CD8-positive, alpha-beta memory T cell (primary cell): ENCODE data around the gene C6orf47. TPM values are rescaled to one million over a fixed set of nuclear protein-coding genes. Genes with fewer than 3 reads are reported as not detected.

Experiments used
- CTCF ChIA-PET: fragments of 350-600 bp; sonication (Branson Sonifier 250); formaldehyde crosslinking; loops from one replicate; lab custom pipeline; 2021; ENCODE audit warnings: antibody characterized with exemption; lab: Charles Lee
- POLR2A ChIA-PET: fragments of 350-600 bp; sonication (Branson Sonifier 250); formaldehyde crosslinking; loops from one replicate; lab custom pipeline; 2021; ENCODE audit warnings: antibody characterized with exemption; lab: Charles Lee
- DNase-seq, 5 donors: peaks; one replicate each; pipeline versions ENCODE4 v3.0.0 to v3.0.0-alpha.2; 2020 to 2022; ENCODE audit warnings: mixed read lengths in 1 of 5
- H3K27ac ChIP-seq: one replicate; pipeline ENCODE4 v1.7.0; 2013; ENCODE audit warnings: low read depth, mild to moderate bottlenecking, low read length, moderate library complexity
- H3K27me3 ChIP-seq: 2 replicates; pipeline ENCODE4 v1.7.0; 2013; ENCODE audit warnings: low read length, mild to moderate bottlenecking; ENCODE audit not compliant: insufficient read depth, poor library complexity, severe bottlenecking
- H3K36me3 ChIP-seq: 2 replicates; pipeline ENCODE4 v1.7.0; 2013; ENCODE audit warnings: mild to moderate bottlenecking, low read length, moderate library complexity; ENCODE audit not compliant: insufficient read depth
- H3K4me1 ChIP-seq: 2 replicates; pipeline ENCODE4 v1.7.0; 2013; ENCODE audit warnings: mild to moderate bottlenecking, low read length, moderate library complexity; ENCODE audit not compliant: insufficient read depth
- H3K4me3 ChIP-seq: 2 replicates; pipeline ENCODE4 v1.7.0; 2013; ENCODE audit warnings: mild to moderate bottlenecking, low read length
- H3K9me3 ChIP-seq: 2 replicates; pipeline ENCODE4 v1.7.0; 2013; ENCODE audit warnings: mild to moderate bottlenecking, low read length
- H3K27ac Mint-ChIP-seq, 8 donors: one replicate each; pipeline ENCODE4 v1.8.0; 2020 to 2021; ENCODE audit warnings: mixed read lengths in 8 of 8, mild to moderate bottlenecking in 6 of 8, inconsistent platforms in 3 of 8, moderate library complexity in 3 of 8
- H3K27me3 Mint-ChIP-seq, 2 donors: one replicate each; pipeline ENCODE4 v1.8.0; 2020 to 2021; ENCODE audit warnings: mixed read lengths in 2 of 2, mild to moderate bottlenecking in 1 of 2, moderate library complexity in 1 of 2
- H3K36me3 Mint-ChIP-seq, 3 donors: one replicate each; pipeline ENCODE4 v1.8.0; 2020 to 2021; ENCODE audit warnings: mixed read lengths in 3 of 3, inconsistent platforms in 1 of 3, mild to moderate bottlenecking in 1 of 3
- H3K4me1 Mint-ChIP-seq, 3 donors: one replicate each; pipeline ENCODE4 v1.8.0; 2020 to 2021; ENCODE audit warnings: mixed read lengths in 3 of 3, inconsistent platforms in 1 of 3, mild to moderate bottlenecking in 1 of 3
- H3K4me3 Mint-ChIP-seq, 7 donors: one replicate each; pipeline ENCODE4 v1.8.0; 2020 to 2021; ENCODE audit warnings: mixed read lengths in 7 of 7, mild to moderate bottlenecking in 6 of 7, moderate library complexity in 4 of 7, inconsistent platforms in 2 of 7
- H3K9me3 Mint-ChIP-seq, 5 donors: one replicate each; pipeline ENCODE4 v1.8.0; 2020 to 2022; ENCODE audit warnings: mixed read lengths in 5 of 5, mild to moderate bottlenecking in 3 of 5, moderate library complexity in 2 of 5, inconsistent platforms in 1 of 5
- polyA plus RNA-seq: library from polyadenylated mRNA; unstranded; fragments of 300-500 nt; fragmentation: Illumina TruSeq; gene quantifications from one replicate; pipeline ENCODE4 v1.2.3, GENCODE V29; 2021
- total RNA-seq, 2 experiments: library from RNA; stranded (reverse); gene quantifications; one replicate each; pipeline ENCODE4 v1.2.3, GENCODE V29; 2021

Gene C6orf47
- total and polyA plus RNA-seq, 3 experiments from 2014 or later: 19.5 to 37.0 (median 20.0) TPM

DNA sequence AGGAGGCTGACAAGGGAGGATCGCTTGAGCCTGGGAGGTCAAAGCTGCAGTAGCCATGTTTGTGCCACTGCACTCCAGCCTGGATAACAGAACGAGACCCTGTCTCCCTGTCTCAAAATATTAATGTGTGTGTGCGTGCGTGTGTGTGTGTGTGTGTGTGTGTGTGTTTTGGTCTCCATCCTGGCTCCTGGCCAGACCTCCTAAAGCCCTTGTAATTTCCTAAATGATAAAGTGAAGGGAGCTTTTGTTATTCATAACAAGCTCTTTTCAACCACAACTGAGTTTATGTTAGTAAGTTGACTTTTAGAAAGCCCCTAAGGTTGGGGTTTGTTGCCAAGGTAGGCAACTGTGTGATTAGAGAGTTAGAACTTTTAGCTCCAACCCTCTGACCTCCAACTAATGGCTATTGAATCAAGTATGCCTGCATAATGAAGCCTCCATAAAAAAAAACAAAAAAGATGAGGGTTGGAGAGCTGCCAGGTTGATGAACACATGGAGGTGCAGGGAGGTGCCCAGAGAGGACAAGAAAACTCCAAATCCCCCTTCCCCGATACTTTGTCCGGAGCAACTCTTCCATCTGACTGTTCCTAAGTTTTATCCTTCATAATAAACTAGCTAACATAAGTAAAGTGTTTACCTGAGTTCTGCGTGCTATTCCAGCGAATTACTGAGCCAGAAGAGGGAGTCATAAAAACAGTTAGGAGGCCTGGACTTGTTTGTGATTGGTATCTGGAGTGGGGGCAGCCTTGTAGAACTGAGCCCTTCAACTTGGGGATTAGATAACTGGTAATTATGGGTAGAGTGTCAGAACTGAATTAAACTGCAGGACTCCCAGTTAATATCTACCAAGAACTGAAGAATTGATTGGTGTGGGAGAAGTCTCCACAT, 50.8 kb downstream of the C6orf47 start:
- no peak overlapping the region for H3K4me3 ChIP-seq
- Mint-ChIP-seq H3K27me3 (no peaks in the 10 kb centered on the region), H3K4me3 (no peak overlapping the region), H3K27ac (peak overlapping the region in 1 of 8 donors; percentile 46), H3K36me3 (peaks cover 0 to 1% (median 0%) of the 10 kb centered on the region in 3 donors), H3K4me1 (peaks cover 2 to 3% (median 3%) of the 10 kb centered on the region in 3 donors), H3K9me3 (no peaks in the 10 kb centered on the region)
- no peak overlapping the region for H3K27ac ChIP-seq
- POLR2A ChIA-PET: interaction anchor here (0.7 kb wide), 1 partner anchor 9 kb away, joined by 4 read pairs; no protein-coding TSS in a partner anchor
- H3K36me3 ChIP-seq: no peaks in the 10 kb centered on the region
- CTCF ChIA-PET: interaction anchor here (1.0 to 2.1 kb wide), 3 partner anchors 11 to 58 kb away, joined by 4 to 15 read pairs (median 8); partner anchors contain the start of gene C6orf47
- no peaks in the 10 kb centered on the region for H3K9me3 ChIP-seq
- no peaks in the 10 kb centered on the region for H3K27me3 ChIP-seq
- DNase-seq: no peak
- H3K4me1 ChIP-seq: peaks cover 2% of the 10 kb centered on the region

Other genes with a start within 250 kb of the C6orf47 start
Only the 30 nearest of the 37 such genes appear.
- gene MCCD1, start 131.8 kb downstream of the C6orf47 start, total RNA-seq: not detected
- gene MCCD1, start 131.8 kb downstream of the C6orf47 start, polyA plus RNA-seq: not detected
- gene DDX39B, start 118.8 kb downstream of the C6orf47 start, total RNA-seq: 100 to 1,000 TPM; 643 to 658 TPM
- 85.7 TPM for gene DDX39B, start 118.8 kb downstream of the C6orf47 start, polyA plus RNA-seq
- 1 to 10 TPM in 1 of 2 experiments, under 1 TPM in 1; 0.94 to 2.0 TPM for gene ATP6V1G2, start 114.2 kb downstream of the C6orf47 start, total RNA-seq
- 1.4 TPM for gene ATP6V1G2, start 114.2 kb downstream of the C6orf47 start, polyA plus RNA-seq
- 10 to 100 TPM; 13.5 to 13.8 TPM for gene NFKBIL1, start 113.2 kb downstream of the C6orf47 start, total RNA-seq
- 6.9 TPM for gene NFKBIL1, start 113.2 kb downstream of the C6orf47 start, polyA plus RNA-seq
- 100 to 1,000 TPM; 839 to 854 TPM for gene LTA, start 88.5 kb downstream of the C6orf47 start, total RNA-seq
- 23.3 TPM for gene LTA, start 88.5 kb downstream of the C6orf47 start, polyA plus RNA-seq
- 100 to 1,000 TPM; 207 to 215 TPM for gene TNF, start 85.2 kb downstream of the C6orf47 start, total RNA-seq
- 7.9 TPM for gene TNF, start 85.2 kb downstream of the C6orf47 start, polyA plus RNA-seq
- gene LTB, start 78.4 kb downstream of the C6orf47 start, total RNA-seq: 100 to 1,000 TPM; 196 to 206 TPM
- gene LTB, start 78.4 kb downstream of the C6orf47 start, polyA plus RNA-seq: 1,182 TPM
- 10 to 100 TPM; 22.0 to 22.4 TPM for gene LST1, start 74.5 kb downstream of the C6orf47 start, total RNA-seq
- gene LST1, start 74.5 kb downstream of the C6orf47 start, polyA plus RNA-seq: 49.6 TPM
- gene NCR3, start 67.8 kb downstream of the C6orf47 start, total RNA-seq: 10 to 100 TPM; 22.4 to 26.3 TPM
- gene NCR3, start 67.8 kb downstream of the C6orf47 start, polyA plus RNA-seq: 328 TPM
- gene AIF1, start 45.5 kb downstream of the C6orf47 start, total RNA-seq: 10 to 100 TPM; 35.6 TPM
- 33.2 TPM for gene AIF1, start 45.5 kb downstream of the C6orf47 start, polyA plus RNA-seq
- gene PRRC2A, start 40.1 kb downstream of the C6orf47 start, total RNA-seq: 100 to 1,000 TPM; 251 to 263 TPM
- gene PRRC2A, start 40.1 kb downstream of the C6orf47 start, polyA plus RNA-seq: 9.3 TPM
- gene BAG6, start 8.1 kb downstream of the C6orf47 start, total RNA-seq: 100 to 1,000 TPM; 258 to 261 TPM
- 23.1 TPM for gene BAG6, start 8.1 kb downstream of the C6orf47 start, polyA plus RNA-seq
- gene APOM, start 4.9 kb downstream of the C6orf47 start, total RNA-seq: 1 to 10 TPM; 2.4 to 3.3 TPM
- gene APOM, start 4.9 kb downstream of the C6orf47 start, polyA plus RNA-seq: 4.3 TPM
- gene GPANK1, start 4.2 kb upstream of the C6orf47 start, total RNA-seq: 10 to 100 TPM; 46.2 to 46.4 TPM
- gene GPANK1, start 4.2 kb upstream of the C6orf47 start, polyA plus RNA-seq: 19.6 TPM
- 100 to 1,000 TPM; 323 to 334 TPM for gene CSNK2B, start 5.3 kb upstream of the C6orf47 start, total RNA-seq
- 265 TPM for gene CSNK2B, start 5.3 kb upstream of the C6orf47 start, polyA plus RNA-seq
- 10 to 100 TPM; 19.1 to 21.2 TPM for gene LY6G5B, start 9.2 kb upstream of the C6orf47 start, total RNA-seq
- 0.64 TPM for gene LY6G5B, start 9.2 kb upstream of the C6orf47 start, polyA plus RNA-seq
- 1 to 10 TPM; 3.5 to 4.5 TPM for gene LY6G5C, start 20.3 kb upstream of the C6orf47 start, total RNA-seq
- gene LY6G5C, start 20.3 kb upstream of the C6orf47 start, polyA plus RNA-seq: 10.3 TPM
- gene ABHD16A, start 42.5 kb upstream of the C6orf47 start, total RNA-seq: 10 to 100 TPM; 37.0 to 41.0 TPM
- 45.5 TPM for gene ABHD16A, start 42.5 kb upstream of the C6orf47 start, polyA plus RNA-seq
- not detected for gene LY6G6F, start 46.1 kb upstream of the C6orf47 start, total RNA-seq
- not detected for gene LY6G6F, start 46.1 kb upstream of the C6orf47 start, polyA plus RNA-seq
- gene LY6G6D, start 54.6 kb upstream of the C6orf47 start, total RNA-seq: not detected
- gene LY6G6D, start 54.6 kb upstream of the C6orf47 start, polyA plus RNA-seq: not detected
- gene LY6G6C, start 61.0 kb upstream of the C6orf47 start, total RNA-seq: not detected
- gene LY6G6C, start 61.0 kb upstream of the C6orf47 start, polyA plus RNA-seq: not detected
- gene MPIG6B, start 62.6 kb upstream of the C6orf47 start, total RNA-seq: not detected
- gene MPIG6B, start 62.6 kb upstream of the C6orf47 start, polyA plus RNA-seq: 0.08 TPM
- 1 to 10 TPM; 4.1 to 4.9 TPM for gene DDAH2, start 68.5 kb upstream of the C6orf47 start, total RNA-seq
- 26.3 TPM for gene DDAH2, start 68.5 kb upstream of the C6orf47 start, polyA plus RNA-seq
- gene CLIC1, start 75.8 kb upstream of the C6orf47 start, total RNA-seq: 100 to 1,000 TPM; 377 TPM
- 657 TPM for gene CLIC1, start 75.8 kb upstream of the C6orf47 start, polyA plus RNA-seq
- 10 to 100 TPM; 36.4 to 39.8 TPM for gene MSH5, start 79.2 kb upstream of the C6orf47 start, total RNA-seq
- 2.0 TPM for gene MSH5, start 79.2 kb upstream of the C6orf47 start, polyA plus RNA-seq
- 1 to 10 TPM; 6.1 to 7.0 TPM for gene SAPCD1, start 101.9 kb upstream of the C6orf47 start, total RNA-seq
- not detected for gene SAPCD1, start 101.9 kb upstream of the C6orf47 start, polyA plus RNA-seq
- 1 to 10 TPM; 1.4 to 1.7 TPM for gene VWA7, start 116.5 kb upstream of the C6orf47 start, total RNA-seq
- 2.5 TPM for gene VWA7, start 116.5 kb upstream of the C6orf47 start, polyA plus RNA-seq
- gene VARS1, start 135.0 kb upstream of the C6orf47 start, total RNA-seq: 100 to 1,000 TPM; 179 to 180 TPM
- gene VARS1, start 135.0 kb upstream of the C6orf47 start, polyA plus RNA-seq: 47.5 TPM
- gene LSM2, start 146.2 kb upstream of the C6orf47 start, total RNA-seq: 100 to 1,000 TPM; 160 to 172 TPM
- 80.8 TPM for gene LSM2, start 146.2 kb upstream of the C6orf47 start, polyA plus RNA-seq
- gene HSPA1L, start 154.5 kb upstream of the C6orf47 start, total RNA-seq: 1 to 10 TPM; 3.5 to 3.8 TPM
- gene HSPA1L, start 154.5 kb upstream of the C6orf47 start, polyA plus RNA-seq: 3.0 TPM